GM10266 (cell line): ENCODE measurements around the gene CNTFR.

Source experiments
- DNase-seq: peaks from one replicate; pipeline ENCODE4 v3.0.0; 2012; ENCODE audit errors: extremely low spot score
- CTCF ChIP-seq: IDR thresholded peaks from 2 replicates; pipeline ENCODE4 v1.5.1; 2012; ENCODE audit warnings: mild to moderate bottlenecking, low read depth; ENCODE audit not compliant: control insufficient read depth, insufficient read depth; ENCODE audit errors: missing control alignments

The CNTFR gene

GRCh38 chr9:34603610-34604231, 14.2 kb upstream of the CNTFR start:
- TF ChIP-seq CTCF = peak; percentile 93
- DNase-seq = peak; percentile 88

- no peak for DNase-seq
- TF ChIP-seq CTCF = no peak
Measured at GRCh38 chr9:34601937-34602573, 12.5 kb upstream of the CNTFR start.

GRCh38 chr9:34600908-34601307, 11.4 kb upstream of the CNTFR start:
- no peak for DNase-seq
- no peak for TF ChIP-seq CTCF

- no peak for DNase-seq
- TF ChIP-seq CTCF = no peak
Measured at GRCh38 chr9:34599546-34599945, 10.0 kb upstream of the CNTFR start.

GRCh38 chr9:34594177-34594576, 4.7 kb upstream of the CNTFR start:
- DNase-seq = no peak
- TF ChIP-seq CTCF = no peak

- TF ChIP-seq CTCF = no peak
- DNase-seq = no peak
Measured at GRCh38 chr9:34592895-34593601, 3.5 kb upstream of the CNTFR start.
